Panc1 (cell line): ENCODE measurements around the gene PML.

Source experiments
- POLR2AphosphoS5 ChIP-seq: IDR thresholded peaks from 2 replicates; pipeline ENCODE4 v1.6.1; 2012; ENCODE audit warnings: mild to moderate bottlenecking, low read depth, low read length, moderate library complexity
- SIN3A ChIP-seq: IDR thresholded peaks from 2 replicates; pipeline ENCODE4 v1.6.1; 2012; ENCODE audit warnings: low read depth, mild to moderate bottlenecking, low read length, moderate library complexity, borderline replicate concordance; ENCODE audit not compliant: insufficient read depth
- TF ChIP-seq, protein P1 (sequence below): fragments of 450-650 bp; IDR thresholded peaks from 2 replicates; pipeline ENCODE4 v1.5.1; 2017; ENCODE audit warnings: mild to moderate bottlenecking

DNA sequence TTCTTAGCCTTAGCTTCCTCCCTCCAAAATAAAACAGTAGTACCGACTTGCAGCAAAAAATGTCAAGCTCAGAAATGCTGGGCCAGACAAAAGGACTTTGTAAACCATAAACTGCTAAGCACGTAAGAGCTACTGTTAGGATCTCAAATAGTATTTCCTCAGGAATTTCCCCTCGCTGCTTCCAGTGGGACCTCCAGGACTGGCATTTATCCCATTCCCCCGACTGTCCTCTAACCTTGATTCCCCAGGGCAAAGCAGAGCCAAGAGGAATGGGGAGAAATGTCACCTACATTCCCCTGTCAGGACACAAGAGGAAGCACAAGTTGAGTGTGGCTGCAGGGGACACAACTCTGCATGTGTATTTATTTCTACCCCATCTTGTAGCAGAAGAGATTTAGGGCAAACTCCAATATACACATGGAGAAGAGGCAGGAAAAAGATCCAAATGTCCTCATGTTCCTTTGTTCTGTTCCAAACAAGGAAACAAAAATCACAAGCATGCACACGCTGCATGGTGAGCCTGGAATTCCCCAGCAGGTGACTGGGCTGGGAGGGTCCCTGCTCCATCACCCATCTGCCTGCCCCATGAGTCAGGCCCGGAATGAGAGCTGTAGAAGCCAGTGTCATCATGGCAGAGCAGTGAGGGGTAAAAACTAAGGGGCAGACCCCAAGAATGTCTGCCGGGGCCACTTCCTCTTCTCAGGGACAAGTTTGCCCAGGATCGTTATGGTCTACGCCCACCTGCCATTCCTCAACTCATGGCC lies 6.7 kb upstream of the PML start:
- TF ChIP-seq, protein P1, sequence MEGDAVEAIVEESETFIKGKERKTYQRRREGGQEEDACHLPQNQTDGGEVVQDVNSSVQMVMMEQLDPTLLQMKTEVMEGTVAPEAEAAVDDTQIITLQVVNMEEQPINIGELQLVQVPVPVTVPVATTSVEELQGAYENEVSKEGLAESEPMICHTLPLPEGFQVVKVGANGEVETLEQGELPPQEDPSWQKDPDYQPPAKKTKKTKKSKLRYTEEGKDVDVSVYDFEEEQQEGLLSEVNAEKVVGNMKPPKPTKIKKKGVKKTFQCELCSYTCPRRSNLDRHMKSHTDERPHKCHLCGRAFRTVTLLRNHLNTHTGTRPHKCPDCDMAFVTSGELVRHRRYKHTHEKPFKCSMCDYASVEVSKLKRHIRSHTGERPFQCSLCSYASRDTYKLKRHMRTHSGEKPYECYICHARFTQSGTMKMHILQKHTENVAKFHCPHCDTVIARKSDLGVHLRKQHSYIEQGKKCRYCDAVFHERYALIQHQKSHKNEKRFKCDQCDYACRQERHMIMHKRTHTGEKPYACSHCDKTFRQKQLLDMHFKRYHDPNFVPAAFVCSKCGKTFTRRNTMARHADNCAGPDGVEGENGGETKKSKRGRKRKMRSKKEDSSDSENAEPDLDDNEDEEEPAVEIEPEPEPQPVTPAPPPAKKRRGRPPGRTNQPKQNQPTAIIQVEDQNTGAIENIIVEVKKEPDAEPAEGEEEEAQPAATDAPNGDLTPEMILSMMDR: no peak
- no peak for TF ChIP-seq POLR2AphosphoS5
- no peak for TF ChIP-seq SIN3A
